DND-41 (cell line): Measurements from ENCODE around the gene DCAF11.
A peak's percentile ranks its signal among the peaks of the same experiment; 100 is the strongest.

Experiments used
- ATAC-seq: fragments of 200-7000 bp; cut with Tn5 transposase; 3 replicates; pipeline ENCODE4 v1.9.1; 2021; ENCODE audit warnings: low read depth; ENCODE audit not compliant: insufficient read depth
- DNase-seq: peaks from one replicate; pipeline ENCODE4 v3.0.0-alpha.2; 2020
- H2AFZ ChIP-seq: 2 replicates; pipeline ENCODE4 v1.6.0; 2012; ENCODE audit warnings: low read depth, low read length
- H3K27ac ChIP-seq: 2 replicates; pipeline ENCODE4 v1.5.1; 2012; ENCODE audit warnings: low read length, inconsistent platforms
- H3K27me3 ChIP-seq: fragments of 200-600 bp; sonication (generic); 2 replicates; pipeline ENCODE4 v1.6.0; 2012; ENCODE audit warnings: low read length, mild to moderate bottlenecking, inconsistent platforms; ENCODE audit not compliant: insufficient read depth, poor library complexity
- H3K36me3 ChIP-seq: 2 replicates; pipeline ENCODE4 v1.5.1; 2012; ENCODE audit warnings: low read length, inconsistent platforms; ENCODE audit not compliant: insufficient read depth
- H3K4me1 ChIP-seq: 2 replicates; pipeline ENCODE4 v1.5.1; 2012; ENCODE audit warnings: mild to moderate bottlenecking, low read length; ENCODE audit not compliant: insufficient read depth
- H3K4me2 ChIP-seq: 2 replicates; pipeline ENCODE4 v1.6.0; 2012; ENCODE audit warnings: mild to moderate bottlenecking, moderate library complexity, low read length, inconsistent platforms; ENCODE audit not compliant: insufficient read depth
- H3K4me3 ChIP-seq, 2 experiments: fragments of 200-600 bp in 1 of 2; shearing (Covaris generic) in 1 of 2; 2 replicates each; pipeline ENCODE4 v1.5.1; 2012 to 2016; ENCODE audit warnings: inconsistent platforms in 2 of 2, low read length in 2 of 2, mild to moderate bottlenecking in 2 of 2, low read depth in 1 of 2, moderate library complexity in 1 of 2
- H3K79me2 ChIP-seq: 2 replicates; pipeline ENCODE4 v1.6.0; 2012; ENCODE audit warnings: low read length, inconsistent platforms; ENCODE audit not compliant: insufficient read depth
- H3K9ac ChIP-seq: 2 replicates; pipeline ENCODE4 v1.6.0; 2012; ENCODE audit warnings: low read depth, mild to moderate bottlenecking, inconsistent platforms, low read length, moderate library complexity
- H3K9me3 ChIP-seq: 2 replicates; pipeline ENCODE4 v1.5.1; 2012; ENCODE audit warnings: low read length, moderate library complexity, mild to moderate bottlenecking, inconsistent platforms; ENCODE audit not compliant: insufficient read depth, severe bottlenecking
- H4K20me1 ChIP-seq: 2 replicates; pipeline ENCODE4 v1.6.0; 2012; ENCODE audit warnings: low read length; ENCODE audit not compliant: insufficient read depth
- EZH2 ChIP-seq: IDR thresholded peaks from 3 replicates; pipeline ENCODE4 v1.6.1; 2012; ENCODE audit warnings: borderline replicate concordance, low read depth, mild to moderate bottlenecking, moderate library complexity, low read length, inconsistent platforms; ENCODE audit not compliant: severe bottlenecking
- TF ChIP-seq, protein P1 (sequence below): IDR thresholded peaks from 2 replicates; pipeline ENCODE4 v1.5.1; 2012; ENCODE audit warnings: borderline replicate concordance, low read length, moderate library complexity, mild to moderate bottlenecking; ENCODE audit not compliant: poor library complexity, severe bottlenecking; ENCODE audit errors: extremely low read depth

DCAF11 gene

DNA sequence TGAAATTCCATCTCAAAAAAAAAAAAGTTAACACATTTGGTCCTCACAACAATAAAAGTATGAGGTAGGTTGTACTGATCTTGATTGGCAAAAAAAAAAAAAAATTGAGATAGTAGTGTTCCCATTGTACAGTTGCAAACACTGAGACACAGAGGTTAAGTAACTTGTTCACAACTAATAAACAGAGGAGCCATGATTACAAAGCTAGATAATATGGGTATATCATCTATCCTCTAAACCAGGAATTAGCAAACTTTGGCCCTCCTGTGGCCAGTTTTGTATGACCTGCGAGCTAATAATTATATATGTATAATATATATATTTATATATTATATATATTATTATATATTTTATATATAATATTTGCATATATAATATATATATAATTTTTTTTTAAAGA lies 19.2 kb downstream of the DCAF11 start:
- Histone ChIP-seq H3K9ac (no peak overlapping the region), H3K27me3 (no peaks in the 10 kb centered on the region), H3K4me3 (no peak overlapping the region), H3K36me3 (peaks cover 20% of the 10 kb centered on the region), H2AFZ (no peak overlapping the region), H4K20me1 (peaks cover 22% of the 10 kb centered on the region; the same call in 1 of the 2 replicates), H3K4me2 (no peak overlapping the region), H3K79me2 (peaks cover 28% of the 10 kb centered on the region), H3K4me1 (peaks cover 31% of the 10 kb centered on the region), H3K9me3 (no peaks in the 10 kb centered on the region), H3K27ac (no peak overlapping the region)
- ATAC-seq = no peak
- TF ChIP-seq, protein P1, sequence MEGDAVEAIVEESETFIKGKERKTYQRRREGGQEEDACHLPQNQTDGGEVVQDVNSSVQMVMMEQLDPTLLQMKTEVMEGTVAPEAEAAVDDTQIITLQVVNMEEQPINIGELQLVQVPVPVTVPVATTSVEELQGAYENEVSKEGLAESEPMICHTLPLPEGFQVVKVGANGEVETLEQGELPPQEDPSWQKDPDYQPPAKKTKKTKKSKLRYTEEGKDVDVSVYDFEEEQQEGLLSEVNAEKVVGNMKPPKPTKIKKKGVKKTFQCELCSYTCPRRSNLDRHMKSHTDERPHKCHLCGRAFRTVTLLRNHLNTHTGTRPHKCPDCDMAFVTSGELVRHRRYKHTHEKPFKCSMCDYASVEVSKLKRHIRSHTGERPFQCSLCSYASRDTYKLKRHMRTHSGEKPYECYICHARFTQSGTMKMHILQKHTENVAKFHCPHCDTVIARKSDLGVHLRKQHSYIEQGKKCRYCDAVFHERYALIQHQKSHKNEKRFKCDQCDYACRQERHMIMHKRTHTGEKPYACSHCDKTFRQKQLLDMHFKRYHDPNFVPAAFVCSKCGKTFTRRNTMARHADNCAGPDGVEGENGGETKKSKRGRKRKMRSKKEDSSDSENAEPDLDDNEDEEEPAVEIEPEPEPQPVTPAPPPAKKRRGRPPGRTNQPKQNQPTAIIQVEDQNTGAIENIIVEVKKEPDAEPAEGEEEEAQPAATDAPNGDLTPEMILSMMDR = no peak
- no peak for TF ChIP-seq EZH2
- DNase-seq = no peak

DNA sequence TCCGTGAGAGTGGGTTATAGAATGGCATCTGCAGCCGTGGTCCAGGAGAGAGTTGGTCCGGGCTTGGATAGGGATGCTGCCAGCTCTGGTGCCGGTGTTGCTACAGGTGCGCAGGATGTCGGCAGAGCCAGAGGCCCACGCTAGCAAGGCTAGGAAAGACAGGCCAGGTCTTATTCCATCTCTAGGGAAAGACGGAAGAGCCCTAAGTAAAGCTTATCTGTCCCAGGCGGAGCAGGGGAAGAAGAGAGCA lies 20.9 kb downstream of the DCAF11 start:
- Histone ChIP-seq H3K4me1 (peaks cover 48% of the 10 kb centered on the region), H3K4me3 (peak overlapping the region; percentile 95 to 98), H3K79me2 (peaks cover 45% of the 10 kb centered on the region), H4K20me1 (peaks cover 32% of the 10 kb centered on the region; the same call in 1 of the 2 replicates), H3K9me3 (no peaks in the 10 kb centered on the region), H3K9ac (peak overlapping the region; percentile 100), H3K27ac (peak overlapping the region; percentile 74), H3K4me2 (peak overlapping the region; percentile 74), H2AFZ (peak overlapping the region; percentile 86), H3K27me3 (no peaks in the 10 kb centered on the region), H3K36me3 (peaks cover 30% of the 10 kb centered on the region)
- DNase-seq (no peak), ATAC-seq (no peak)
- TF ChIP-seq, protein P1 = no peak
- TF ChIP-seq EZH2 = no peak

DNA sequence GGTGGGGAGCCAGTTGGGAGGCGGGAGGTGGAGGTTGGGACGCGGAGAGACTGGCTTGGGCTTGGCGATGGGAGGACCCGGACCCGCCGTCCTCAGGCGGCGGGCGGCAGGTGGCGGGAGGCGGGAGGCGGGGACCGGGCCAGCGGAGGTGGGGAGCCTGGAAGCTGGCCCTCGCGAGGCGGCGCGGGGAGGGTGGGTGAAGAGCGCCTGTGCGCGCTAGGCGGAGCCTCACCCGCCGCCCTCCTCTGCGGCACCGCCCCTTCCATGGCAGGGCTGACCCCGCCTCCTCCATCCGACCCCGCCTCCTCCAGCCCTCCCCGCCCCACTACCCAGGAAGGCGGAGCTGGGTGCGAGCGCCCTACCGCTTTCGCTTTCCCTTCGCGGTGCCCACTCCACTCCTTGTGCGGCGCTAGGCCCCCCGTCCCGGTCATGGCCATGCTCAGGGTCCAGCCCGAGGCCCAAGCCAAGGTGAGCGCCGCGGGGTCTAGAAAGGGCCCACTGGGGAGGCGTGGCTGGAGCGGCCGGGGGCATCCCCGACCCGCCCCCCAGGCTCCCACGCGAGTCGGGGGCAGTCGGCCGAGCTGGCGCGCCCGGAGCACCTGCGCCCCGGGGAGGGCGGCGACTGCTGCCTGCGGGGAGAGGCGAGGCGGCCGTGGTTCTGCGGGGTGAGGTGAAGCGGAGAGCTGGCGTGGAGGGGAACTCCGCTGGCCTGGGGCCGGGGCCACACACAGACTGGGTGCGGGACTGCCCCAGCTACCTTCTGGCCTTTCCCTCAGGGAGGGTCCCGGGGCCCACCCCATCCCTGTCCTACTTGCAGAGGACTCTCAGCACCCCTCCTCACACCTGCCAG lies 21.5 kb downstream of the DCAF11 start, which contains the start of gene PSME1:
PSME1 (plus strand) TSS at position 361 of the 850 bp plus-strand sequence; CDS start at position 430, 69 bp downstream.
- peaks cover 48% of the 10 kb centered on the region for H3K4me1 ChIP-seq
- H2AFZ ChIP-seq = peak within 1 kb of the TSS; percentile 92
- H3K4me3 ChIP-seq = peak within 1 kb of the TSS; percentile 95 to 98
- no peak for TF ChIP-seq EZH2
- TF ChIP-seq, protein P1 = no peak
- H3K4me2 ChIP-seq = peak within 1 kb of the TSS; percentile 74
- H3K36me3 ChIP-seq = peaks cover 34% of the 10 kb centered on the region
- H3K79me2 ChIP-seq = peaks cover 51% of the 10 kb centered on the region
- ATAC-seq (peak; percentile 87), DNase-seq (peak; percentile 95)
- peak within 1 kb of the TSS; percentile 100 for H3K9ac ChIP-seq
- H3K27me3 ChIP-seq = no peaks in the 10 kb centered on the region
- H4K20me1 ChIP-seq = peaks cover 32% of the 10 kb centered on the region; the same call in 1 of the 2 replicates
- no peaks in the 10 kb centered on the region for H3K9me3 ChIP-seq
- H3K27ac ChIP-seq = peak within 1 kb of the TSS; percentile 93
